RWPE2 (cell line): Measurements from ENCODE around the gene SLC26A1.

Experiments
- ATAC-seq: fragments of 200-7000 bp; cut with Tn5 transposase; 3 replicates; pipeline ENCODE4 v1.9.1; 2021; ENCODE audit warnings: low read depth
- DNase-seq: peaks from one replicate; pipeline ENCODE4 v3.0.0-alpha.2; 2020; ENCODE audit warnings: low spot score
- H3K27ac ChIP-seq: fragments of 450-650 bp; 2 replicates; pipeline ENCODE4 v1.5.1; 2017; ENCODE audit warnings: mild to moderate bottlenecking; ENCODE audit not compliant: poor library complexity, severe bottlenecking
- H3K27me3 ChIP-seq: fragments of 250-450 bp; sonication (Bioruptor Pico); 2 replicates; pipeline ENCODE4 v1.5.1; 2021; ENCODE audit warnings: mild to moderate bottlenecking, moderate library complexity; ENCODE audit not compliant: insufficient read depth, poor library complexity, severe bottlenecking
- H3K36me3 ChIP-seq: fragments of 250-450 bp; sonication (Bioruptor Pico); 2 replicates; pipeline ENCODE4 v1.5.1; 2020; ENCODE audit warnings: low read depth, mild to moderate bottlenecking, moderate library complexity
- H3K4me1 ChIP-seq: fragments of 250-450 bp; sonication (Bioruptor Pico); 2 replicates; pipeline ENCODE4 v1.5.1; 2021; ENCODE audit warnings: mild to moderate bottlenecking, moderate library complexity; ENCODE audit not compliant: insufficient read depth, poor library complexity, severe bottlenecking
- H3K4me3 ChIP-seq: fragments of 250-450 bp; sonication (Bioruptor Pico); 2 replicates; pipeline ENCODE4 v1.5.1; 2021; ENCODE audit warnings: mild to moderate bottlenecking, moderate library complexity; ENCODE audit not compliant: severe bottlenecking
- H3K9me3 ChIP-seq: fragments of 250-450 bp; sonication (Bioruptor Pico); 2 replicates; pipeline ENCODE4 v1.5.1; 2021; ENCODE audit warnings: mild to moderate bottlenecking, moderate library complexity; ENCODE audit not compliant: severe bottlenecking
- TF ChIP-seq, protein P1 (sequence below): fragments of 450-650 bp; IDR thresholded peaks from one replicate; pipeline ENCODE4 v1.5.1; 2017; ENCODE audit warnings: mild to moderate bottlenecking, moderate library complexity; ENCODE audit not compliant: poor library complexity, severe bottlenecking

SLC26A1 gene

DNA sequence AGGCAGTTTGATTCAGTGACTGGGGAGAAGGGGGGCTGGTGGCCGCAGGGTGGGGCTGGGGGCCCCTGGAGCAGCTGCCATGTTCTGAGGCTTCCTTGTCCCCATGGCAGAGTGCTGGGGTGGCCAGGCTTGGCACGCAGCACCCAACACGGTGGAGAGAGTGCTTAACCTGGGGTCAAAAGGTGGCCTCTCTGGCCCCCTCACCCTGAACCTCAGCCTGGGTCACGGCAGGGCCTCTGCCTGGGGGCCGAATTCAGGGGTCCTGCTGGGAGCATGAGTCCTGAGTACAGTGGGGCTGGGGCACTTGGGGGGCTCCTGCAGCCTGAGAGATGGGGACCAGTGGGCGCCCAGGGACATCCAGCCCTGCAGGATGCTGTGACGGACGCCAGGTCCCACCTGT, 38.1 kb upstream of the SLC26A1 start:
- Histone ChIP-seq H3K36me3 (no peaks in the 10 kb centered on the region), H3K9me3 (no peaks in the 10 kb centered on the region), H3K27me3 (no peaks in the 10 kb centered on the region), H3K4me3 (no peak overlapping the region), H3K4me1 (no peaks in the 10 kb centered on the region), H3K27ac (no peak overlapping the region)
- TF ChIP-seq, protein P1, sequence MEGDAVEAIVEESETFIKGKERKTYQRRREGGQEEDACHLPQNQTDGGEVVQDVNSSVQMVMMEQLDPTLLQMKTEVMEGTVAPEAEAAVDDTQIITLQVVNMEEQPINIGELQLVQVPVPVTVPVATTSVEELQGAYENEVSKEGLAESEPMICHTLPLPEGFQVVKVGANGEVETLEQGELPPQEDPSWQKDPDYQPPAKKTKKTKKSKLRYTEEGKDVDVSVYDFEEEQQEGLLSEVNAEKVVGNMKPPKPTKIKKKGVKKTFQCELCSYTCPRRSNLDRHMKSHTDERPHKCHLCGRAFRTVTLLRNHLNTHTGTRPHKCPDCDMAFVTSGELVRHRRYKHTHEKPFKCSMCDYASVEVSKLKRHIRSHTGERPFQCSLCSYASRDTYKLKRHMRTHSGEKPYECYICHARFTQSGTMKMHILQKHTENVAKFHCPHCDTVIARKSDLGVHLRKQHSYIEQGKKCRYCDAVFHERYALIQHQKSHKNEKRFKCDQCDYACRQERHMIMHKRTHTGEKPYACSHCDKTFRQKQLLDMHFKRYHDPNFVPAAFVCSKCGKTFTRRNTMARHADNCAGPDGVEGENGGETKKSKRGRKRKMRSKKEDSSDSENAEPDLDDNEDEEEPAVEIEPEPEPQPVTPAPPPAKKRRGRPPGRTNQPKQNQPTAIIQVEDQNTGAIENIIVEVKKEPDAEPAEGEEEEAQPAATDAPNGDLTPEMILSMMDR: no peak
- DNase-seq: no peak
- no peak for ATAC-seq

DNA sequence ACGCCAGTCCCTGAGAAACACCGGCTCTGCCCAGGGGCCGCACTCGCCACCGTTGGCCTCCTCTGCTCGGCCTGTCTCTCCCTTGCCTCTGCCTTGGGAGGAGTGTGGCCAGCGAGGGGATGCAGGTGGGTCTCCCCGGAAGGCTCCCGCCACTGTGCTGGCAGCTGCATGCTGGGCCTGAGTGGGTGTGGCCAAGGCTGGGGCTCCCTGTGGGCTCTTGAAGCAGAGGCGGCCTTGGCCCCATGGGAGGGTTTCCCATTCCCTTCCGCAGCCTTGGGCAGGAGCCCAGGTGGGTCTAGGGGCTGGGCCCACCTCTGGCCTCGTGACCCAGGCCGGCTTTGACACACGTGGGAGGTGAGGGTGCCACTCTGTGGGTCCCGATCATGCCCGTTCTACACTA, 37.4 kb upstream of the SLC26A1 start:
- DNase-seq (no peak), ATAC-seq (no peak)
- Histone ChIP-seq H3K36me3 (0 out of 2 replicates have a peak, but pooled peaks cover 3% of the 10 kb centered on the region), H3K4me1 (no peaks in the 10 kb centered on the region), H3K4me3 (no peak overlapping the region), H3K9me3 (no peaks in the 10 kb centered on the region), H3K27ac (no peak overlapping the region), H3K27me3 (no peaks in the 10 kb centered on the region)
- TF ChIP-seq, protein P1: no peak

DNA sequence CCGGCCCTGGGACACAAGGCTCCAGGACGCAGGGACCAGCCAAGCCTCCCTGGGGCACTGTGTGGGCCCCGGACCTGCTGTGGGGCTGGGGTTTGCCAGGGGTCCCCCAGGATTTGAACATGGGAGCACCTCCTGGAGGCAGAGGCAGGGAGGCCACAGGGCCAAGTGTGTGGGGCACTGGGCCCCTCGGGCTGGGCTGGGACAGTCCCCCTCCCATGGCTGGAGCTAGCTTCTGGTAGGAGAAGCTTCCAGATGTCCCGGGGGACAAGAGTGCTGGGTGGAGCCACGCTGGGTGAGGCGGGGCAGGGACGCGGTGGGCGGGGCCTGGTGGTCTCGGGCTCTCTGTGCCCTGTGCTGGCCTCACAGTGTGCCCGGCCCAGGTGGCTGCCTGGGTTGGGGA, 36.8 kb upstream of the SLC26A1 start:
- no peaks in the 10 kb centered on the region for H3K27me3 ChIP-seq
- no peak for ATAC-seq
- no peak overlapping the region for H3K27ac ChIP-seq
- H3K9me3 ChIP-seq: no peaks in the 10 kb centered on the region
- no peaks in the 10 kb centered on the region for H3K4me1 ChIP-seq
- TF ChIP-seq, protein P1: no peak
- no peak for DNase-seq
- no peak overlapping the region for H3K4me3 ChIP-seq
- 0 out of 2 replicates have a peak, but pooled peaks cover 4% of the 10 kb centered on the region for H3K36me3 ChIP-seq

DNA sequence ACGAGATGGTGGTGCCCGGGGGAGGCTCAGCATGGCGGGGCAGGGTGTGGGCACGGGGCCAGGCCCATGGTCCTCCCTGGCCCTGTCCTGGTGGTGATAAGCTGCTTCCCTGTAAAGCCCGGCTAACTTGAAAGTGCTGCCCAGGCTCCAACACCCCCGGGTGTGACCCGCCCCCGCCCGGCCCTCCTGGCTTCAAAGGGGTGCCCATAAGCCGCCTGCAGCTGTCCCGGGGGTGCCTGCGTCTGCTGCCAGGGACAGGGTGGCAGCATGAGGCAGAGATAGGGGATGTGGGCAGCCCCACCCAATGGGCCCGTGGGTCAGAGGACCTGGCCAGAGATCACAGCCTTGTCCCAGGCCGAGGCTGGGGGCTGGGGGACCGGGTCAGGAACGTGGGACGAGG, 36.3 kb upstream of the SLC26A1 start:
- H3K4me1 ChIP-seq: no peaks in the 10 kb centered on the region
- H3K27ac ChIP-seq: no peak overlapping the region
- H3K4me3 ChIP-seq: no peak overlapping the region
- DNase-seq: no peak
- ATAC-seq: no peak
- H3K9me3 ChIP-seq: no peaks in the 10 kb centered on the region
- H3K36me3 ChIP-seq: 0 out of 2 replicates have a peak, but pooled peaks cover 4% of the 10 kb centered on the region
- H3K27me3 ChIP-seq: no peaks in the 10 kb centered on the region
- TF ChIP-seq, protein P1: no peak

DNA sequence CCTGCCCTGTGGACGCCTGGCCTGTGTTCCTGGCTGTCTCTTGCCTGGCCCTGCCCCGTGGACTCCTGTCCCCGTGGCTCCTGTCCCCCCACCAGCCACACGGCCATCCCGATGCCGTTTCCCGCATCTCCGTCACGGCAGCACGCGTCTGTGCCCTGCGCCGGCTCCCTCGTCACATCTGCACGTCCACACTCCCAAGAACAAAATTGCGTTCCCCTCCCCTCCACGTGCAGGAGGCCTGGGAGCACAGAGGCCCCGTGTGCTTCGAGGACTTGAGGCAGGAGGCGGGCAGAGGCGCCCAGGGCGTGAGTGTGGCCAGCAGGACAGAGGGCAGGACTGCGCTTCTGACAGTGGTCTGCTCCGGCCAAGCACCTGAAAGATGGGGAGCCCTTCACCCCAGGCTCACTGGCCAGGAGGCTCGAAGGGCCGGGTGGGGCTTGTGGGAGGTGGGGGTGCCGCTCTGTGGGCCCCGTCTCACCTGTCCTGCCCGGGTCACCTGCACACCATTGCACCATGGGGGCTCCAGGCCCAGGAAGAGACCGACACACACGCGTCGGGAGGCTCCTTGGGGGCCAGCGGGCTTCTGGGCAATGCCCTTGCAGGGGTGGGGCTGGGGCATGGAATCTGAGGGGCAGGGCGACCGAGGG, 35.5 kb upstream of the SLC26A1 start:
- DNase-seq (no peak), ATAC-seq (no peak; the same call in 2 of the 3 replicates)
- TF ChIP-seq, protein P1: no peak
- Histone ChIP-seq H3K36me3 (0 out of 2 replicates have a peak, but pooled peaks cover 4% of the 10 kb centered on the region), H3K4me1 (no peaks in the 10 kb centered on the region), H3K27me3 (no peaks in the 10 kb centered on the region), H3K27ac (no peak overlapping the region), H3K9me3 (no peaks in the 10 kb centered on the region), H3K4me3 (no peak overlapping the region)
